WI38 (cell line): ENCODE data around the gene TTLL13.
"Not testable (repeated sequence)": the region's sequence is repeated elsewhere in the genome, so short reads cannot be mapped to it uniquely, and the experiment has no call there.

Experiments used
- H3K4me3 ChIP-seq: 2 replicates; pipeline ENCODE4 v1.5.1; 2011; ENCODE audit warnings: low read depth, mild to moderate bottlenecking, control low read depth, low read length
- CTCF ChIP-seq: IDR thresholded peaks from 2 replicates; pipeline ENCODE4 v1.5.1; 2012; ENCODE audit warnings: low read depth, mild to moderate bottlenecking, control low read depth, low read length

TTLL13 gene

GRCh38 chr15:90240856-90241255 is 8.5 kb upstream of the TTLL13 start:
- TF ChIP-seq CTCF: no peak
- H3K4me3 ChIP-seq: no peak overlapping the region

- TF ChIP-seq CTCF: no peak
- H3K4me3 ChIP-seq: no peak overlapping the region
Observed at GRCh38 chr15:90241343-90242192, 7.8 kb upstream of the TTLL13 start.

- H3K4me3 ChIP-seq: no peak overlapping the region
- no peak for TF ChIP-seq CTCF
Observed at GRCh38 chr15:90243943-90244639, 5.3 kb upstream of the TTLL13 start.

GRCh38 chr15:90248789-90249202 is 560 bp upstream of the TTLL13 start:
- H3K4me3 ChIP-seq: peak overlapping the region; percentile 67
- TF ChIP-seq CTCF: no peak

GRCh38 chr15:90257776-90258175 is 8.4 kb downstream of the TTLL13 start:
- H3K4me3 ChIP-seq: no peak overlapping the region
- TF ChIP-seq CTCF: no peak

- TF ChIP-seq CTCF: no peak
- H3K4me3 ChIP-seq: no peak overlapping the region
Observed at GRCh38 chr15:90259524-90259923, 10.2 kb downstream of the TTLL13 start.

GRCh38 chr15:90260731-90261130 is 11.4 kb downstream of the TTLL13 start:
- not testable (repeated sequence) for H3K4me3 ChIP-seq
